HG02588 (cell line): Measurements from ENCODE around the gene LIN37.
"Not testable (repeated sequence)": the region's sequence is repeated elsewhere in the genome, so short reads cannot be mapped to it uniquely, and the experiment has no call there.

Experiments
- ATAC-seq: cut with Tn5 transposase; IDR thresholded peaks from one replicate; pipeline ENCODE4 v1.9.1; 2021; ENCODE audit warnings: mild to moderate bottlenecking, moderate library complexity; ENCODE audit not compliant: unreplicated experiment

Gene LIN37

GRCh38 chr19:35719402-35720162 lies 28.8 kb upstream of the LIN37 start:
- ATAC-seq, result no peak

GRCh38 chr19:35720163-35720524 lies 28.2 kb upstream of the LIN37 start:
- ATAC-seq, result no peak

- no peak for ATAC-seq
Observed at GRCh38 chr19:35720648-35721047, 27.7 kb upstream of the LIN37 start.

GRCh38 chr19:35721374-35721773 lies 27.0 kb upstream of the LIN37 start:
- ATAC-seq, result no peak

GRCh38 chr19:35722461-35722860 lies 25.9 kb upstream of the LIN37 start:
- no peak for ATAC-seq

- ATAC-seq, result no peak
Observed at GRCh38 chr19:35722897-35723296, 25.5 kb upstream of the LIN37 start.

- ATAC-seq, result no peak
Observed at GRCh38 chr19:35723671-35724070, 24.7 kb upstream of the LIN37 start.

GRCh38 chr19:35724132-35724531 lies 24.2 kb upstream of the LIN37 start:
- not testable (repeated sequence) for ATAC-seq

- no peak for ATAC-seq
Observed at GRCh38 chr19:35724560-35724959, 23.8 kb upstream of the LIN37 start.

- no peak for ATAC-seq
Observed at GRCh38 chr19:35725216-35725861, 23.0 kb upstream of the LIN37 start.

- ATAC-seq, result no peak
Observed at GRCh38 chr19:35727053-35727955, 21.1 kb upstream of the LIN37 start.

GRCh38 chr19:35727956-35728706 lies 20.2 kb upstream of the LIN37 start:
- ATAC-seq, result no peak

- no peak for ATAC-seq
Observed at GRCh38 chr19:35729021-35729420, 19.4 kb upstream of the LIN37 start.

- ATAC-seq, result no peak
Observed at GRCh38 chr19:35729763-35730162, 18.6 kb upstream of the LIN37 start.

GRCh38 chr19:35730326-35730725 lies 18.1 kb upstream of the LIN37 start:
- no peak for ATAC-seq

- ATAC-seq, result no peak
Observed at GRCh38 chr19:35731353-35731752, 17.0 kb upstream of the LIN37 start.

- ATAC-seq, result no peak
Observed at GRCh38 chr19:35731779-35732405, 16.5 kb upstream of the LIN37 start.

- ATAC-seq, result no peak
Observed at GRCh38 chr19:35732540-35733179, 15.7 kb upstream of the LIN37 start.

GRCh38 chr19:35733180-35734125 lies 14.9 kb upstream of the LIN37 start:
- no peak for ATAC-seq
